GM18907 (cell line): ENCODE data around the gene LHX8.
"Not testable (repeated sequence)": the region's sequence is repeated elsewhere in the genome, so short reads cannot be mapped to it uniquely, and the experiment has no call there.

Source experiments
- ATAC-seq: cut with Tn5 transposase; IDR thresholded peaks from one replicate; pipeline ENCODE4 v1.9.1; 2021; ENCODE audit warnings: mild to moderate bottlenecking, moderate library complexity; ENCODE audit not compliant: unreplicated experiment

The LHX8 gene

GRCh38 chr1:75132242-75132811 lies 1.9 kb upstream of the LHX8 start:
- no peak for ATAC-seq

GRCh38 chr1:75132812-75133619 lies 1.2 kb upstream of the LHX8 start:
- no peak for ATAC-seq

- no peak for ATAC-seq
Observed at GRCh38 chr1:75134647-75135572, 722 bp downstream of the LHX8 start.

- ATAC-seq = no peak
Observed at GRCh38 chr1:75135573-75136194, 1.5 kb downstream of the LHX8 start.

GRCh38 chr1:75136195-75136815 lies 2.1 kb downstream of the LHX8 start:
- no peak for ATAC-seq

GRCh38 chr1:75136921-75137641 lies 2.9 kb downstream of the LHX8 start:
- no peak for ATAC-seq

GRCh38 chr1:75152092-75152491 lies 17.9 kb downstream of the LHX8 start:
- no peak for ATAC-seq

GRCh38 chr1:75159154-75159553 lies 25.0 kb downstream of the LHX8 start:
- ATAC-seq = no peak

GRCh38 chr1:75165264-75165663 lies 31.1 kb downstream of the LHX8 start:
- no peak for ATAC-seq

- ATAC-seq = no peak
Observed at GRCh38 chr1:75166821-75167220, 32.6 kb downstream of the LHX8 start.

GRCh38 chr1:75170011-75170410 lies 35.8 kb downstream of the LHX8 start:
- no peak for ATAC-seq

- no peak for ATAC-seq
Observed at GRCh38 chr1:75170981-75171380, 36.8 kb downstream of the LHX8 start.

- no peak for ATAC-seq
Observed at GRCh38 chr1:75171876-75172275, 37.7 kb downstream of the LHX8 start.

GRCh38 chr1:75172556-75172955 lies 38.4 kb downstream of the LHX8 start:
- ATAC-seq = no peak

GRCh38 chr1:75174031-75174760 lies 40.0 kb downstream of the LHX8 start:
- no peak for ATAC-seq

- ATAC-seq = not testable (repeated sequence)
Observed at GRCh38 chr1:75181214-75181955, 47.2 kb downstream of the LHX8 start.

GRCh38 chr1:75188892-75189291 lies 54.7 kb downstream of the LHX8 start:
- no peak for ATAC-seq

- no peak for ATAC-seq
Observed at GRCh38 chr1:75198163-75198562, 64.0 kb downstream of the LHX8 start.

- no peak for ATAC-seq
Observed at GRCh38 chr1:75198761-75199160, 64.6 kb downstream of the LHX8 start.
